Duodenal mucosa (tissue), 2 donors: ENCODE data around the gene RD3L.
"Not testable (repeated sequence)": the region's sequence is repeated elsewhere in the genome, so short reads cannot be mapped to it uniquely, and the experiment has no call there.

Source experiments
- H3K27ac ChIP-seq: one replicate; pipeline ENCODE4 v1.7.0; 2013; ENCODE audit warnings: low read depth, low read length
- H3K27me3 ChIP-seq, 2 donors: one replicate each; pipeline ENCODE4 v1.7.0; 2013; ENCODE audit warnings: low read length in 2 of 2, control low read depth in 1 of 2; ENCODE audit not compliant: insufficient read depth in 2 of 2, control insufficient read depth in 1 of 2
- H3K36me3 ChIP-seq, 2 donors: one replicate each; pipeline ENCODE4 v1.7.0; 2013; ENCODE audit warnings: low read length in 2 of 2, control low read depth in 1 of 2; ENCODE audit not compliant: insufficient read depth in 2 of 2, control insufficient read depth in 1 of 2
- H3K4me1 ChIP-seq, 2 donors: one replicate each; pipeline ENCODE4 v1.7.0; 2013; ENCODE audit warnings: low read length in 2 of 2, control low read depth in 1 of 2; ENCODE audit not compliant: insufficient read depth in 2 of 2, control insufficient read depth in 1 of 2
- H3K4me3 ChIP-seq, 2 donors: one replicate each; pipeline ENCODE4 v1.7.0; 2013; ENCODE audit warnings: low read length in 2 of 2, low read depth in 1 of 2
- H3K9ac ChIP-seq, 2 donors: one replicate each; pipeline ENCODE4 v1.7.0; 2013; ENCODE audit warnings: low read length in 2 of 2, low read depth in 1 of 2
- H3K9me3 ChIP-seq, 2 donors: one replicate each; pipeline ENCODE4 v1.7.0; 2013; ENCODE audit warnings: low read length in 2 of 2, control low read depth in 1 of 2; ENCODE audit not compliant: control insufficient read depth in 1 of 2

Gene RD3L

DNA sequence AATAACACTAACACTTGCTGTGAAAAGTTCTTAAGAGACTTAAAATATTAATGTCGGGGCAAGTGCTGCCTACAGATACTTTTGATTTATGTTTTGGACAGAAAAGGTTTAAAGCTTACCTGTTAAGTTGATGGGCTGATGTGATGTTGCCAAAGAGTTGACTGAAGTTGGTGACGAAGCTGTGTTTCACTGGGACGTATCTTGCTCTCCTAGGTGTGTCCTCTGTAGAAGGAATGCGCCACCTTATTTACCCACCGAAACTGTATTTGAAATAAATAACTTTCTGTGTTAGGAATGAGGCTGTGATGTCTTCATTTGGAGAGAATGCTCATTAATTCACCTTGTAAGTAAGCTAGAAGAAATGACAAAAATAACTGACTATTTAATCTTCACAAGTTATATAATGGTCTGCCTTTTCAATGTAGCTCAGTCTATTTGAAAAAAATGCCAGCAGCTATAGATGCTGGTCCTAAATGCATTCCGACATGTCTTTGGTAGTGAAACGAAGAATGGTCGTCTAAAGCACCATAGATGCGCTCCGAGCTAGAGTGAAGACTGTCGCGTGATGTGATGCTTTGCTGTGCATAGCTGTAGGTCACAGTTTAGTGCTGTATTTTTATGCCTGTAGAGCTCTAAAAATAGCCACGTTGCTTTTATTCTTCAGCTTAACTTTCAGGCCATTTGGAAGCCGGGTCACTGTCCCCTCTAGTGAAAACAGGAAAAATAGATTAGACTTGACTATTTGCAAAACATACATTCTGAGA, at the start of gene RD3L:
RD3L (minus strand) TSS at position 557 of the 764 bp plus-strand sequence. CDS start 834 bp downstream, outside the sequence.
- Histone ChIP-seq H3K4me1 (no peaks in the 10 kb centered on the region), H3K9ac (no peak within 1 kb of the TSS), H3K27me3 (peaks cover 0 to 10% of the 10 kb centered on the region in 2 donors), H3K27ac (no peak within 1 kb of the TSS), H3K4me3 (no peak within 1 kb of the TSS), H3K36me3 (no peaks in the 10 kb centered on the region), H3K9me3 (peaks cover 4 to 5% of the 10 kb centered on the region in 2 donors)

DNA sequence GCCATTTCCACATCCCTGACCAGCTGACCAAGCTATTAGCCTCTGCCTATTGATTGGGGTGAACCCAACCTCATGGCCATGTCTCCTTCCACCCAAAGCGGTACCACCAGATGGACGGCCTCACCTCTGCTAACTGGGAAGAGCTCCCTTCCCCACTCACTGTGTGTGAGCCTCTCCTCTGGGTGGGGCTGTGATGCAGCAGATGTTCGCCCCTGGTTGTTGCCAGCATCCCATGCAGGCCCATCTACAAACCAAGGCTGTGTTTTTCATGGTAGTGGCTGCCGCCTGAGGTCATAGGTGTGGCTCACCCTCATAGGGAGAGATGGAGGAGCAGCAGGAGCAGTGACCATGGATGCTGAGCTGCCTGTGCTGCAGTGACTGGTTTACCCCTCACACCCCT, 47.6 kb upstream of the RD3L start:
- peaks cover 4 to 10% of the 10 kb centered on the region in 2 donors for H3K9me3 ChIP-seq
- H3K4me3 ChIP-seq: no peak overlapping the region
- peaks cover 0 to 8% of the 10 kb centered on the region in 2 donors for H3K27me3 ChIP-seq
- no peaks in the 10 kb centered on the region for H3K36me3 ChIP-seq
- H3K4me1 ChIP-seq: no peaks in the 10 kb centered on the region
- H3K27ac ChIP-seq: no peak overlapping the region
- no peak overlapping the region for H3K9ac ChIP-seq

- no peaks in the 10 kb centered on the region for H3K4me1 ChIP-seq
- peaks cover 4 to 10% of the 10 kb centered on the region in 2 donors for H3K9me3 ChIP-seq
- no peak overlapping the region for H3K9ac ChIP-seq
- no peaks in the 10 kb centered on the region for H3K36me3 ChIP-seq
- H3K27me3 ChIP-seq: peaks cover 0 to 8% of the 10 kb centered on the region in 2 donors
- H3K27ac ChIP-seq: no peak overlapping the region
- H3K4me3 ChIP-seq: no peak overlapping the region
These were observed 46.7 kb upstream of the RD3L start for GRCh38 chr14:103989034-103989433.

DNA sequence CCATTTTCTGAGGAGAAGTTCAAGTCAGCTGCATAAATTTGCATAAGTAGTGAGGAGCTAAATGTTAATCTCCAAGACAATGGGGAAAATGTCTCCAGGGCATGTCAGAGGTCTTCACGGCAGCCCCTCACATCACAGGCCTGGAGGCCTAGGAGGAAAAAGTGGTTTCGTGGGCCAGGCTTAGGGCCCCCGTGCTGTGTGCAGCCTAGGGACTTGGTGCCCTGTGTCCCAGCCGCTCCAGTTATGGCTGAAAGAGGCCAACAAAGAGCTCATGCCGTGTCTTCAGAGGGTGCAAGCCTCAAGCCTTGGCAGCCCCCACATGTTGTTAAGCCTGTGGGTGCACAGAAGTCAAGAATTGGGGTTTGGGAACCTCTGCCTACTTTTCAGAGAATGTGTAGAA, 41.9 kb upstream of the RD3L start:
- H3K36me3 ChIP-seq: no peaks in the 10 kb centered on the region
- no peaks in the 10 kb centered on the region for H3K4me1 ChIP-seq
- no peaks in the 10 kb centered on the region for H3K27me3 ChIP-seq
- no peak overlapping the region for H3K4me3 ChIP-seq
- no peak overlapping the region for H3K27ac ChIP-seq
- H3K9me3 ChIP-seq: peaks cover 2 to 3% of the 10 kb centered on the region in 2 donors
- H3K9ac ChIP-seq: no peak overlapping the region

DNA sequence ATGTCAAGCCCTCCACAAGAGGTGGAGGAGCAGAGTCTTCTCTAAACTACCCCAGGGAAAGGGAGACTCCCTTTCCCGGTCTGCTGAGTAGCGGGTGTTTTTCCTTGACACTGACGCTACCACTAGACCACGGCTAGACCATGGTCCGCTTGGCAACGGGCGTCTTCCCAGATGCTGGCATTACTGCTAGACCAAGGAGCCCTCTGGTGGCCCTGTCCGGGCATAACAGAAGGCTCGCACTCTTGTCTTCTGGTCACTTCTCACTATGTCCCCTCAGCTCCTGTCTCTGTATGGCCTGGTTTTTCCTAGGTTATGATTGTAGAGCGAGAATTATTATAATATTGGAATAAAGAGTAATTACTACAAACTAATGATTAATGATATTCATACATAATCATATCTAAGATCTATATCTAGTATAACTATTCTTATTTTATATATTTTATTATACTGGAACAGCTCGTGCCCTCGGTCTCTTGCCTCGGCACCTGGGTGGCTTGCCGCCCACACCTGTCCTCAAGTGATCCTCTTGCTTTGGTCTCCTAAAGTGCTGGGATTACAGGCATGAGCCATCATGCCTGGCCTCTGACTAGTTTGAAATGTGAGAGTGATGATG, 38.4 kb upstream of the RD3L start:
- H3K9ac ChIP-seq, H3K27ac ChIP-seq, H3K4me1 ChIP-seq, H3K27me3 ChIP-seq, H3K36me3 ChIP-seq, H3K4me3 ChIP-seq, H3K9me3 ChIP-seq: not testable (repeated sequence)

GRCh38 chr14:103974575-103974974, 32.2 kb upstream of the RD3L start:
- no peak overlapping the region for H3K27ac ChIP-seq
- no peaks in the 10 kb centered on the region for H3K4me1 ChIP-seq
- no peaks in the 10 kb centered on the region for H3K36me3 ChIP-seq
- no peaks in the 10 kb centered on the region for H3K9me3 ChIP-seq
- H3K4me3 ChIP-seq: no peak overlapping the region
- no peak overlapping the region for H3K9ac ChIP-seq
- no peaks in the 10 kb centered on the region for H3K27me3 ChIP-seq

DNA sequence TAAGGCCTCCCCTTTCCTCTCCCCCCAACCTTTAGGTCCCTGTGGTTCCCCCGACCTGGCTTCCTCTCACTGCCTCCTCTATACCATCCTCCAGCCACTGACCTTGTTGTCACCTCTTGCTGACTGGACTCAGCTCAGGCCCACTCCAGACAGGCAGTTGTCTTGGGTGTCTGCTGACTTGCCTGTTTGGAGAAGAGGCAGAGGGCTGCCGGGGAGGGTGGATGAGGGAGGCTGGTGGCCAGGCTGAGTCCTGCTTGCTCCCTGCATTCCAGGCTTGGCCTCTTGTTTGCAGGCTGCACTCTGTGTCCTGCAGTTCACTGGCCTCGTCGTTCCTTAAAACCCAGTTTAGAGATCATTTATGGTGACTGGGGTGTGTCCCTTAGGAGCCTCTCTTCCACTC, 31.0 kb upstream of the RD3L start:
- no peak overlapping the region for H3K9ac ChIP-seq
- no peaks in the 10 kb centered on the region for H3K27me3 ChIP-seq
- no peak overlapping the region for H3K4me3 ChIP-seq
- no peaks in the 10 kb centered on the region for H3K9me3 ChIP-seq
- H3K4me1 ChIP-seq: no peaks in the 10 kb centered on the region
- no peak overlapping the region for H3K27ac ChIP-seq
- H3K36me3 ChIP-seq: no peaks in the 10 kb centered on the region

DNA sequence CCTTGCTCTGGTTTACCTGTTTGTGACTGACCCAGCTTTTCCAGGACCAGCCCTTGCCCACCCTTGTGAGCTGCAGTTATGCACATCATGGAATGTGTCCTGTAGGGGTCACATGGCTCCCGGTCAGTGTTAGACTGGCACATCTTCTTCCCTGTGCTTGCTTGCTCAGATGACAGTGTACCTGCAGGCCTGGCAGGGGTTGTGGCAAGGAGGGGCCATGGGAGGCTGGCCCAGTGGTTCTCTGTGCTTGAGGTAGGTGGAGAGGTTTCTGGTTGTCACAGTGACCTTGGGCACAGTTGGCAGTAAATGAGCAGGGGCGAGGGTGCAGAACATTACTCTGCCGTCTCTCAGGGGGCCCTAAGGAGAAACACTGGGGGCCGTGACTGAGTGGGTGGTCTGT, 27.6 kb upstream of the RD3L start:
- no peaks in the 10 kb centered on the region for H3K9me3 ChIP-seq
- no peaks in the 10 kb centered on the region for H3K36me3 ChIP-seq
- H3K4me1 ChIP-seq: no peaks in the 10 kb centered on the region
- H3K27me3 ChIP-seq: peaks cover 0 to 3% of the 10 kb centered on the region in 2 donors
- H3K9ac ChIP-seq: no peak overlapping the region
- H3K4me3 ChIP-seq: no peak overlapping the region
- H3K27ac ChIP-seq: no peak overlapping the region

GRCh38 chr14:103966631-103967030, 24.3 kb upstream of the RD3L start:
- Histone ChIP-seq H3K9ac (no peak overlapping the region), H3K9me3 (no peaks in the 10 kb centered on the region), H3K27me3 (peaks cover 0 to 3% of the 10 kb centered on the region in 2 donors), H3K36me3 (no peaks in the 10 kb centered on the region), H3K4me1 (no peaks in the 10 kb centered on the region), H3K27ac (no peak overlapping the region), H3K4me3 (no peak overlapping the region)

DNA sequence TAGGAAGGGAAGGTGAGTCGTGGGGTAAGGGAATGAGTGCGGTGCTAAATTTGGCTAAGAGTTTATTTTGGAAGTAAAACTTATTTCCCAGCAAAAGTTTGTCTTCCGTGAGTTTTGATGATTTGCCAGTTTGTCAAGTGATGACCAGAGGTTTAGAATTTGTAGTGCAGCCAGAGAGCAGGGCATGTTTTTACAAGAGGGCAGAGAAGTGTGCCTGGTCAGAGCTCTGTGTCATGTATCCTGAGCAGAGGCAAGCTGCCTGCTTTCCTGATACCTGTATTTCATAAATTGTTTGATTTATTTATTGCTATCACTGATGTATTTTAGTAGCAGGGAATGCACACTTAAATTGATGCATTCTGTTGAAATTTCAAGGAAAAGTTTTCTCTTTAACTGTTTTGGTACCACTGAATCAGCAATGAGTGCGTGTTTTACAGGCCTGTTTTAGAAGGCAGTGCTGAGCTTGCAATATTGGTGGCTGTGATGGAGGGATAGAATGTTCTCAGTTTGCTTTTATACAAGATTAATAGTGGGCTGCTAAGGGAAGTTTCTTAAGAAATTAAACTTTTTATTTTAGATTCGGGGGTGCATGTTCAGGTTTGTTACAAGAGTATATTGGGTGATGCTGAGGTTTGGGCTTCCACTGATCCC, 19.7 kb upstream of the RD3L start:
- no peaks in the 10 kb centered on the region for H3K9me3 ChIP-seq
- H3K36me3 ChIP-seq: no peaks in the 10 kb centered on the region
- no peaks in the 10 kb centered on the region for H3K27me3 ChIP-seq
- H3K4me1 ChIP-seq: no peaks in the 10 kb centered on the region
- no peak overlapping the region for H3K4me3 ChIP-seq
- no peak overlapping the region for H3K27ac ChIP-seq
- no peak overlapping the region for H3K9ac ChIP-seq
